GM12878 (cell line): Measurements from ENCODE around the gene RTN3.

Experiments used
- POLR2A ChIP-seq: IDR thresholded peaks from 2 replicates; pipeline ENCODE4 v1.6.1; 2011; ENCODE audit warnings: low read depth, mild to moderate bottlenecking, low read length
- RFX5 ChIP-seq: IDR thresholded peaks from 2 replicates; pipeline ENCODE4 v1.6.1; 2011; ENCODE audit warnings: low read depth, low read length, improper control_type of control experiment

GRCh38 chr11:63779039-63779438 lies 97.7 kb downstream of the RTN3 start:
- TF ChIP-seq RFX5 (no peak), POLR2A (no peak)
